GM23248 (cell line): ENCODE data around the gene PIP4K2A. TPM values are rescaled to one million over a fixed set of nuclear protein-coding genes. Genes with fewer than 3 reads are reported as not detected.
"Not testable (repeated sequence)": the region's sequence is repeated elsewhere in the genome, so short reads cannot be mapped to it uniquely, and the experiment has no call there.

Experiments used
- DNase-seq: peaks from one replicate; pipeline ENCODE4 v3.0.0-alpha.2; 2015
- H2AFZ ChIP-seq: fragments of 200-600 bp; sonication (generic); 2 replicates; pipeline ENCODE4 v1.6.1; 2016; ENCODE audit warnings: antibody characterized with exemption
- H3F3A ChIP-seq: fragments of 200-600 bp; sonication (generic); 2 replicates; pipeline ENCODE4 v1.6.1; 2016; ENCODE audit warnings: mild to moderate bottlenecking, antibody characterized with exemption, mixed run types; ENCODE audit not compliant: insufficient read depth
- H3K27ac ChIP-seq: fragments of 200-600 bp; sonication (generic); 2 replicates; pipeline ENCODE4 v1.5.1; 2016; ENCODE audit warnings: mild to moderate bottlenecking
- H3K27me3 ChIP-seq: fragments of 200-600 bp; sonication (generic); replicated peaks from 2 replicates; pipeline ENCODE4 v1.6.1; 2016; ENCODE audit warnings: mild to moderate bottlenecking; ENCODE audit not compliant: insufficient read depth
- H3K36me3 ChIP-seq: fragments of 200-600 bp; sonication (generic); 2 replicates; pipeline ENCODE4 v1.6.1; 2016; ENCODE audit warnings: low read depth, mild to moderate bottlenecking
- H3K4me1 ChIP-seq: fragments of 200-600 bp; sonication (generic); 2 replicates; pipeline ENCODE4 v1.6.1; 2016; ENCODE audit warnings: mild to moderate bottlenecking; ENCODE audit not compliant: insufficient read depth
- H3K4me2 ChIP-seq: fragments of 200-600 bp; sonication (generic); one replicate; pipeline ENCODE4 v1.6.1; 2016; ENCODE audit warnings: mild to moderate bottlenecking; ENCODE audit not compliant: unreplicated experiment
- H3K4me3 ChIP-seq: fragments of 200-600 bp; sonication (generic); 2 replicates; pipeline ENCODE4 v1.5.1; 2016; ENCODE audit warnings: mild to moderate bottlenecking
- H3K79me2 ChIP-seq: fragments of 200-600 bp; sonication (generic); 2 replicates; pipeline ENCODE4 v1.6.1; 2016; ENCODE audit warnings: mild to moderate bottlenecking; ENCODE audit not compliant: insufficient read depth
- H3K9ac ChIP-seq: fragments of 200-600 bp; sonication (generic); 2 replicates; pipeline ENCODE4 v1.6.1; 2016; ENCODE audit warnings: mild to moderate bottlenecking
- H3K9me2 ChIP-seq: fragments of 200-600 bp; sonication (generic); 2 replicates; pipeline ENCODE4 v1.6.1; 2016; ENCODE audit warnings: mixed run types, mild to moderate bottlenecking, moderate library complexity; ENCODE audit not compliant: insufficient read depth
- H3K9me3 ChIP-seq: fragments of 200-600 bp; sonication (generic); one replicate; pipeline ENCODE4 v1.6.1; 2017; ENCODE audit warnings: low read depth
- H4K20me1 ChIP-seq: fragments of 200-600 bp; sonication (generic); 2 replicates; pipeline ENCODE4 v1.6.0; 2016; ENCODE audit not compliant: insufficient read depth
- EZH2 ChIP-seq: fragments of 200-600 bp; sonication (generic); IDR thresholded peaks from 2 replicates; pipeline ENCODE4 v1.6.1; 2018; ENCODE audit warnings: antibody characterized with exemption, mild to moderate bottlenecking; ENCODE audit not compliant: insufficient read depth, poor library complexity, severe bottlenecking
- EZH2phosphoT487 ChIP-seq: fragments of 200-600 bp; sonication (generic); IDR thresholded peaks from 2 replicates; pipeline ENCODE4 v1.6.1; 2018; ENCODE audit warnings: antibody characterized with exemption, moderate library complexity, mild to moderate bottlenecking, low read depth; ENCODE audit not compliant: insufficient read depth
- WGBS, 2 experiments: methylation state at CpG; one replicate each; pipeline ENCODE4 v1.1.6; 2015 to 2017; ENCODE audit warnings: low lambda C conversion rate in 2 of 2, low coverage in 1 of 2; ENCODE audit errors: missing lambda C conversion rate in 2 of 2; 5-methylcytosine and 5-hydroxymethylcytosine counted together
- in situ Hi-C: fragments of 300-500 bp; cut with MboI; formaldehyde crosslinking; loops from 2 replicates; pipeline ENCODE4 v1.15.0; 2020
- polyA plus RNA-seq: library from polyadenylated mRNA; unstranded; fragments of >200 nt; fragmentation: Nextera tagmentation; extraction: Ambion mirVana; gene quantifications from 2 replicates; pipeline ENCODE4 v1.2.1, GENCODE V29; 2016
- total RNA-seq: library from RNA; depleted of rRNA; stranded (reverse); fragments of >200 nt; shearing (Covaris generic); gene quantifications from 2 replicates; pipeline ENCODE4 v1.2.3, GENCODE V29; 2014

PIP4K2A gene
- total and polyA plus RNA-seq, 2 experiments from 2014 or later: 19.8 to 26.9 TPM

DNA sequence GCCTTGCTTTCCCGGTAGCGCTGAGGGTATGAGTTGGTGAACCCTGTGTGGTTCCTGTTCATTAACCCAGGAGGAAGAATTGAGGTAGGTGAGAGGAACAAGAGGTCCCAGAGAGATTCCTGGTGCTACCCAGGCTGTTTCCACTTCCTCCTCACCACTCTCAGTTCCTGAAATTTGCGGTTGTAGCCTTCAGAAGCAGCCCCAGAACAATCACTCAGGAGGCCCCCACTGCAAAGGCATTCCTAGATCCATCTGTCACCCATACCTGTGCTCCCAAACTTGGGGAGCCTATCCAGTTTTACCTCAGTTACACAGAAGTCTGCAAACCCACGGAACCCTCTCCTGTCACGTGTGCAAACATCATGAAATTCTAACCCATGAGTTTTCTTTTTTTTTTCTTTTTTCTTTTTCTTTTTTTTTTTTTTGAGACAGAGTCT is 9.0 kb upstream of the PIP4K2A start:
- no peaks in the 10 kb centered on the region for H3K27me3 ChIP-seq
- H3K36me3 ChIP-seq: no peaks in the 10 kb centered on the region
- H3K79me2 ChIP-seq: no peaks in the 10 kb centered on the region
- no peaks in the 10 kb centered on the region for H3F3A ChIP-seq
- in situ Hi-C loops: no loop called here
- WGBS, 2 experiments: 75 to 78% methylated on average over 5 of the region's 5 CpGs
- H3K27ac ChIP-seq: no peak overlapping the region
- no peaks in the 10 kb centered on the region for H3K9me2 ChIP-seq
- no peaks in the 10 kb centered on the region for H3K4me1 ChIP-seq
- DNase-seq: no peak
- H3K4me2 ChIP-seq: no peak overlapping the region
- no peak for TF ChIP-seq EZH2phosphoT487
- TF ChIP-seq EZH2: no peak
- no peaks in the 10 kb centered on the region for H4K20me1 ChIP-seq
- H3K4me3 ChIP-seq: no peak overlapping the region
- no peak overlapping the region for H2AFZ ChIP-seq
- H3K9me3 ChIP-seq: no peaks in the 10 kb centered on the region
- no peak overlapping the region for H3K9ac ChIP-seq

- Histone ChIP-seq H3K79me2 (no peaks in the 10 kb centered on the region), H3K9me2 (no peaks in the 10 kb centered on the region), H3K27me3 (no peaks in the 10 kb centered on the region), H3K4me2 (no peak overlapping the region), H3F3A (no peaks in the 10 kb centered on the region), H2AFZ (no peak overlapping the region), H3K27ac (no peak overlapping the region), H3K9me3 (no peaks in the 10 kb centered on the region), H3K9ac (no peak overlapping the region), H3K4me1 (no peaks in the 10 kb centered on the region), H3K36me3 (no peaks in the 10 kb centered on the region), H3K4me3 (no peak overlapping the region), H4K20me1 (no peaks in the 10 kb centered on the region)
- no peak for TF ChIP-seq EZH2phosphoT487
- TF ChIP-seq EZH2: no peak
- 79% methylated on average over 4 of the region's 4 CpGs for whole genome bisulfite sequencing, 2 experiments
- in situ Hi-C loops: no loop called here
- no peak for DNase-seq
Measured at GRCh38 chr10:22722626-22723169, 8.3 kb upstream of the PIP4K2A start.

- no peak for TF ChIP-seq EZH2phosphoT487
- TF ChIP-seq EZH2: no peak
- Histone ChIP-seq H3K27ac (no peak overlapping the region), H4K20me1 (no peaks in the 10 kb centered on the region), H2AFZ (no peak overlapping the region), H3K4me3 (no peak overlapping the region), H3F3A (no peaks in the 10 kb centered on the region), H3K27me3 (no peaks in the 10 kb centered on the region), H3K4me1 (no peaks in the 10 kb centered on the region), H3K79me2 (no peaks in the 10 kb centered on the region), H3K36me3 (no peaks in the 10 kb centered on the region), H3K9me2 (no peaks in the 10 kb centered on the region), H3K9ac (no peak overlapping the region), H3K9me3 (no peaks in the 10 kb centered on the region), H3K4me2 (no peak overlapping the region)
- in situ Hi-C loops: no loop called here
- WGBS, 2 experiments: 84 to 90% methylated on average over 3 of the region's 3 CpGs
- no peak for DNase-seq
Measured at GRCh38 chr10:22720667-22721066, 6.3 kb upstream of the PIP4K2A start.

DNA sequence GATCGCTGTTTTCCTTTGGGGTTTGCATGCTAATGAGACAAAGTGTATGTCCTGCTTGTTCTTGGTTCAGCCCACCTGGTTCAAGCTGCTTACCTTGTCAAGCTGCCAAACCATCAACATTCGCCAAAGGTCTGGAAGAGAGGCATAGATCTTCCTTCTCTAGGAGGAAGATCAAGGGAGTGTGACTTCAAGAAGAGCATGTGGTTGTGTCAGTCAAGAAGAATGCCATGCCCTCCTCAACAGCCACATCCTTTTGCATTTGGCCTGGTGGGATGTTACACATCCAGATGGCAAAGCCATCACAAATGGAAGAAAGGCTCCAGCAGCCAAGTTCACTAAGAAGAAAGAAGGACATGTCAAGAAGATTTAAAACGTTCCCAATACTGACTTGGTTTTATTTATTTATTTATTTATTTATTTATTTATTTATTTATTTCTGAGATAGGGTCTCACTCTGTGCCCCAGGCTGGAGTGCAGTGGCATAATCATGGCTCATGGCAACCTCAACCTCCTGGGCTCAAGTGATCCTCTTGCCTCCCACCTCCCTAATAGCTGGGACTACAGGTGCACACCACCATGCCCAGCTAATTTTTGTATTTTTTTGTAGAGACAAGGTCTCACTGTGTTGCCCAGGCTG is 5.1 kb upstream of the PIP4K2A start:
- TF ChIP-seq EZH2 (no peak), EZH2phosphoT487 (no peak)
- Histone ChIP-seq H3K4me3 (no peak overlapping the region), H3K27me3 (no peaks in the 10 kb centered on the region), H3K79me2 (no peaks in the 10 kb centered on the region), H3K4me1 (no peaks in the 10 kb centered on the region), H3F3A (no peaks in the 10 kb centered on the region), H4K20me1 (no peaks in the 10 kb centered on the region), H3K9ac (no peak overlapping the region), H2AFZ (no peak overlapping the region), H3K27ac (no peak overlapping the region), H3K9me3 (no peaks in the 10 kb centered on the region), H3K4me2 (no peak overlapping the region), H3K9me2 (no peaks in the 10 kb centered on the region), H3K36me3 (no peaks in the 10 kb centered on the region)
- DNase-seq: no peak
- in situ Hi-C loops: no loop called here
- 89 to 95% methylated on average over 3 of the region's 3 CpGs for WGBS, 2 experiments

- H4K20me1 ChIP-seq, DNase-seq, in situ Hi-C loops, H3K4me2 ChIP-seq, H3K9me2 ChIP-seq, H3K4me3 ChIP-seq, H3K27me3 ChIP-seq, H3K9ac ChIP-seq, H3K27ac ChIP-seq, H3K9me3 ChIP-seq, H2AFZ ChIP-seq, H3K36me3 ChIP-seq, H3F3A ChIP-seq, H3K4me1 ChIP-seq, H3K79me2 ChIP-seq: not testable (repeated sequence)
- 73 to 75% methylated on average over 3 of the region's 3 CpGs for whole genome bisulfite sequencing, 2 experiments
Measured at GRCh38 chr10:22718659-22719058, 4.3 kb upstream of the PIP4K2A start.
